IMR-90 (cell line): ENCODE results near the gene KRCC1. TPM values are rescaled to one million over a fixed set of nuclear protein-coding genes. Genes with fewer than 3 reads are reported as not detected.

Experiments
- ATAC-seq: fragments of 200-7000 bp; cut with Tn5 transposase; 2 replicates; pipeline ENCODE4 v1.9.1; 2020; ENCODE audit warnings: low read depth, mild to moderate bottlenecking, moderate library complexity
- BruUV-seq: library from RNA; stranded (reverse); fragments of 400-500 nt; replicated peaks from 2 replicates; lab custom pipeline; 2021; lab: Mats Ljungman, UMichigan
- CTCF ChIA-PET: fragments of 300-600 bp; formaldehyde crosslinking; extraction: SDS; loops from one replicate; lab custom pipeline; 2021; ENCODE audit warnings: antibody characterized with exemption; lab: Yijun Ruan, JAX
- POLR2A ChIA-PET: fragments of 300-600 bp; sonication (Branson Sonifier 250); formaldehyde crosslinking; loops from one replicate; lab custom pipeline; 2022; ENCODE audit warnings: antibody characterized with exemption; ENCODE audit not compliant: unreplicated experiment; lab: Charles Lee
- DNase-seq: peaks from one replicate; pipeline ENCODE4 v3.0.0; 2013
- H2AFZ ChIP-seq: replicated peaks from 2 replicates; pipeline ENCODE3; 2013; ENCODE audit warnings: low read length, mild to moderate bottlenecking; ENCODE audit not compliant: poor library complexity
- H2AK5ac ChIP-seq: 2 replicates; pipeline ENCODE4 v1.6.1; 2013; ENCODE audit warnings: low read depth, low read length, inconsistent platforms
- H2AK9ac ChIP-seq: replicated peaks from 2 replicates; pipeline ENCODE3; 2013; ENCODE audit warnings: mild to moderate bottlenecking, low read depth, low read length, moderate library complexity; ENCODE audit not compliant: poor library complexity
- H2BK120ac ChIP-seq: 2 replicates; pipeline ENCODE4 v1.6.1; 2013; ENCODE audit warnings: low read depth, low read length, inconsistent platforms
- H2BK15ac ChIP-seq: 3 replicates; pipeline ENCODE4 v1.6.1; 2013; ENCODE audit warnings: low read depth, low read length, inconsistent platforms
- H2BK20ac ChIP-seq: 2 replicates; pipeline ENCODE4 v1.6.1; 2013; ENCODE audit warnings: low read depth, mild to moderate bottlenecking, inconsistent platforms, low read length, moderate library complexity
- H2BK5ac ChIP-seq: 2 replicates; pipeline ENCODE4 v1.6.1; 2013; ENCODE audit warnings: mild to moderate bottlenecking, low read depth, low read length, inconsistent platforms; ENCODE audit not compliant: poor library complexity, severe bottlenecking
- H3K14ac ChIP-seq: replicated peaks from 2 replicates; pipeline ENCODE4 v1.6.1; 2013; ENCODE audit warnings: low read depth, low read length, inconsistent platforms
- H3K18ac ChIP-seq: 2 replicates; pipeline ENCODE4 v1.6.1; 2013; ENCODE audit warnings: low read depth, low read length, control low read depth
- H3K23ac ChIP-seq: 2 replicates; pipeline ENCODE4 v1.6.1; 2013; ENCODE audit warnings: low read depth, low read length, inconsistent platforms
- H3K27ac ChIP-seq: 2 replicates; pipeline ENCODE4 v1.5.1; 2013; ENCODE audit warnings: mild to moderate bottlenecking, control low read depth, low read length; ENCODE audit not compliant: insufficient read depth
- H3K27me3 ChIP-seq: 2 replicates; pipeline ENCODE4 v1.6.1; 2013; ENCODE audit warnings: low read length; ENCODE audit not compliant: control insufficient read depth, insufficient read depth
- H3K36me3 ChIP-seq: 2 replicates; pipeline ENCODE4 v1.6.1; 2013; ENCODE audit warnings: low read length, mixed read lengths; ENCODE audit not compliant: control insufficient read depth, insufficient read depth
- H3K4ac ChIP-seq: 2 replicates; pipeline ENCODE4 v1.6.1; 2013; ENCODE audit warnings: low read depth, low read length, inconsistent platforms
- H3K4me1 ChIP-seq: 2 replicates; pipeline ENCODE4 v1.6.1; 2013; ENCODE audit warnings: low read length, mixed read lengths; ENCODE audit not compliant: control insufficient read depth, insufficient read depth
- H3K4me2 ChIP-seq: 2 replicates; pipeline ENCODE4 v1.6.1; 2013; ENCODE audit warnings: low read depth, mild to moderate bottlenecking, control low read depth, low read length, moderate library complexity
- H3K4me3 ChIP-seq: 2 replicates; pipeline ENCODE4 v1.5.1; 2013; ENCODE audit warnings: low read depth, mild to moderate bottlenecking, control low read depth, low read length, moderate library complexity; ENCODE audit not compliant: insufficient read depth
- H3K56ac ChIP-seq: 2 replicates; pipeline ENCODE4 v1.6.1; 2013; ENCODE audit warnings: low read length, inconsistent platforms; ENCODE audit not compliant: insufficient read depth; ENCODE audit errors: extremely low read depth
- H3K79me1 ChIP-seq, 2 experiments: 2 replicates each; pipeline ENCODE4 v1.6.1; 2013; ENCODE audit warnings: low read length in 2 of 2, inconsistent platforms in 1 of 2, low read depth in 1 of 2
- H3K9ac ChIP-seq: 2 replicates; pipeline ENCODE4 v1.6.1; 2013; ENCODE audit warnings: low read depth, low read length, control low read depth
- H3K9me1 ChIP-seq: 2 replicates; pipeline ENCODE4 v1.6.1; 2013; ENCODE audit warnings: low read length, inconsistent platforms; ENCODE audit not compliant: insufficient read depth
- H3K9me3 ChIP-seq: 2 replicates; pipeline ENCODE4 v1.6.1; 2013; ENCODE audit warnings: low read length; ENCODE audit not compliant: control insufficient read depth, insufficient read depth
- H4K20me1 ChIP-seq: 2 replicates; pipeline ENCODE4 v1.6.1; 2013; ENCODE audit warnings: low read length, inconsistent platforms; ENCODE audit not compliant: insufficient read depth
- H4K5ac ChIP-seq: 2 replicates; pipeline ENCODE4 v1.6.1; 2013; ENCODE audit warnings: mild to moderate bottlenecking, low read depth, low read length, control low read depth
- H4K8ac ChIP-seq, 2 experiments: 2 replicates each; pipeline ENCODE4 v1.6.1; 2013; ENCODE audit warnings: low read depth in 2 of 2, low read length in 2 of 2, control low read depth in 1 of 2, inconsistent platforms in 1 of 2
- H4K91ac ChIP-seq: 2 replicates; pipeline ENCODE4 v1.6.1; 2013; ENCODE audit warnings: low read depth, low read length, inconsistent platforms; ENCODE audit not compliant: insufficient read depth
- BHLHE40 ChIP-seq: fragments of 150-350 bp; IDR thresholded peaks from 2 replicates; pipeline ENCODE4 v1.6.1; 2016; ENCODE audit warnings: mild to moderate bottlenecking, low read depth, low read length
- CEBPB ChIP-seq: IDR thresholded peaks from 2 replicates; pipeline ENCODE4 v1.6.1; 2012; ENCODE audit warnings: low read depth, low read length, improper control_type of control experiment
- CHD1 ChIP-seq: IDR thresholded peaks from 2 replicates; pipeline ENCODE4 v1.6.1; 2012; ENCODE audit warnings: low read depth, low read length, improper control_type of control experiment
- MAFK ChIP-seq: IDR thresholded peaks from 2 replicates; pipeline ENCODE4 v1.6.1; 2012; ENCODE audit warnings: low read depth, low read length, improper control_type of control experiment
- NFE2L2 ChIP-seq: fragments of 150-350 bp; IDR thresholded peaks from 2 replicates; pipeline ENCODE4 v1.6.1; 2016; ENCODE audit warnings: low read depth, mild to moderate bottlenecking, low read length
- RCOR1 ChIP-seq: IDR thresholded peaks from 2 replicates; pipeline ENCODE4 v1.6.1; 2012; ENCODE audit warnings: mild to moderate bottlenecking, low read length, improper control_type of control experiment; ENCODE audit not compliant: insufficient replicate concordance
- RFX5 ChIP-seq: IDR thresholded peaks from 2 replicates; pipeline ENCODE4 v1.8.0; 2012; ENCODE audit warnings: low read depth, mild to moderate bottlenecking, low read length, moderate library complexity
- USF2 ChIP-seq: fragments of 150-350 bp; IDR thresholded peaks from 2 replicates; pipeline ENCODE4 v1.6.1; 2017; ENCODE audit warnings: mild to moderate bottlenecking, antibody characterized with exemption, low read length, low read depth
- whole genome bisulfite sequencing, 2 experiments: methylation state at CpG; one replicate each; pipeline versions ENCODE4 v1.1.5 to v1.1.7; 2013; ENCODE audit warnings: missing lambda C conversion rate in 2 of 2; ENCODE audit not compliant: insufficient read length in 1 of 2; ENCODE audit errors: extremely low coverage in 2 of 2; 5-methylcytosine and 5-hydroxymethylcytosine counted together
- dilution Hi-C: fragments of 300-500 bp; cut with HindIII; formaldehyde crosslinking; loops from one replicate; pipeline ENCODE4 v1.14.3; 2018; ENCODE audit warnings: low sequenced_read_pairs; ENCODE audit not compliant: unreplicated experiment
- in situ Hi-C: fragments of 300-500 bp; cut with MboI; formaldehyde crosslinking; loops from 3 replicates; pipeline ENCODE4 v1.14.3; 2019; ENCODE audit warnings: low sequenced_read_pairs, inconsistent platforms, mixed read lengths
- intact Hi-C: fragments of 100-400 bp; cut with micrococcal nuclease; formaldehyde crosslinking; loops from 2 replicates; pipeline ENCODE4 v1.10.0; 2022
- polyA plus RNA-seq, 3 experiments: library from polyadenylated mRNA; depleted of rRNA; stranded (reverse); fragments of >200 nt; gene quantifications; 2 replicates each; pipeline ENCODE4 v1.2.3, GENCODE V29; 2012; ENCODE audit warnings: low replicate concordance in 1 of 3
- total RNA-seq: library from RNA; depleted of rRNA; stranded (reverse); fragments of >200 nt; gene quantifications from 2 replicates; pipeline ENCODE4 v1.2.3, GENCODE V29; 2012

The KRCC1 gene
- total and polyA plus RNA-seq, 2 of the 4 experiments (the other 2 are of a cell fraction), result 14.3 to 16.5 TPM

GRCh38 chr2:88010136-88010535 lies 45.4 kb downstream of the KRCC1 start:
- no peak overlapping the region for H3K27ac ChIP-seq
- H3K79me1 ChIP-seq, result no peaks in the 10 kb centered on the region
- no TSS peak for BruUV-seq
- in situ Hi-C loops, result loop anchor here (25.0 kb wide), 1 partner anchor 798 kb away; no protein-coding TSS in a partner anchor
- dilution Hi-C loops, result no loop called here
- H3K4me2 ChIP-seq, result no peak overlapping the region
- WGBS, 2 experiments, result no CpG with 5 or more reads among the region's 1 CpG
- intact Hi-C loops, result loop anchor here (5.0 kb wide), 1 partner anchor 52 kb away; no protein-coding TSS in a partner anchor
- no peak overlapping the region for H2BK20ac ChIP-seq
- H2BK120ac ChIP-seq, result no peak overlapping the region
- H3K18ac ChIP-seq, result no peak overlapping the region
- H3K23ac ChIP-seq, result no peak overlapping the region
- no peaks in the 10 kb centered on the region for H3K27me3 ChIP-seq
- no peak overlapping the region for H3K4ac ChIP-seq
- no peak overlapping the region for H4K5ac ChIP-seq
- H3K4me3 ChIP-seq, result no peak overlapping the region
- H3K4me1 ChIP-seq, result no peaks in the 10 kb centered on the region
- no peaks in the 10 kb centered on the region for H3K9me3 ChIP-seq
- no peak overlapping the region for H2AK9ac ChIP-seq
- POLR2A ChIA-PET, result no interaction called here
- TF ChIP-seq RFX5, result no peak
- TF ChIP-seq NFE2L2, result no peak
- TF ChIP-seq CEBPB, result no peak
- TF ChIP-seq CHD1, result no peak
- no peak for TF ChIP-seq BHLHE40
- no peak for TF ChIP-seq MAFK
- no peak for TF ChIP-seq RCOR1
- TF ChIP-seq USF2, result no peak
- H2AK5ac ChIP-seq, result no peak overlapping the region
- no peak overlapping the region for H2BK5ac ChIP-seq
- H2BK15ac ChIP-seq, result no peak overlapping the region
- no peak overlapping the region for H3K14ac ChIP-seq
- no peak overlapping the region for H3K56ac ChIP-seq
- H3K9ac ChIP-seq, result no peak overlapping the region
- H3K9me1 ChIP-seq, result no peaks in the 10 kb centered on the region
- ATAC-seq (no peak), DNase-seq (no peak)
- H4K91ac ChIP-seq, result no peak overlapping the region
- no peaks in the 10 kb centered on the region for H3K36me3 ChIP-seq
- CTCF ChIA-PET, result no interaction called here
- H2AFZ ChIP-seq, result no peak overlapping the region
- no peaks in the 10 kb centered on the region for H4K20me1 ChIP-seq
- no peak overlapping the region for H4K8ac ChIP-seq
